Measurements from ENCODE around the gene ZBTB38. TPM values are rescaled to one million over a fixed set of nuclear protein-coding genes. Genes with fewer than 3 reads are reported as not detected.

The ZBTB38 gene
- total RNA-seq, 1 donor from 2014 or later = 101 TPM

DNA sequence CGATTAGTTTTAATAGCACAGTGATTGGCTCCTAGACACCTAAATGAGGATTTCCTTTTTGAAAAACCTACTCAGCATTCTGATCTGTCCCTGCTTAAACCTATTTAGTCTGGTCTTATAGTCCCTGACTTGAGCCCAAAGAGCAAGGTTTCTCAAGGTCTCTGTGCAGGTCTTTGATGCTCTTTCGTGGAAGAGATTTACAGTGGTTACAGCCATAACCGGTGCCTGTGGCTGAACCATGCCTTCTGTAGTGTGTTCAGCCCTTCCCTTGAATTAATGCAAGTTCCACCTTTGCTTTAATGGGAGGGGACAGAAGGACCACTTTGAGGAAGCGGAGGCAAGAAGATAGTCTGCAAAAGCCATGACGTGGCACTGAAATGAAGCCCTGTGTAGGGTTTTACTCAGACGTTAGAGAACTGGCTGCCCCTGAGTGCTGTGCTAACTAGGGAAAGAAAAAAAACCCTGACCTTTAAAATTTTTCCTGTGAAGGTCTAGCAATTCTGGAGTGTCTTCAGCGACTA, 43.0 kb downstream of the ZBTB38 start:
- H3K4me3 ChIP-seq = peak overlapping the region; percentile 43 to 54
- intact Hi-C loops (cut with DNase I) = no loop called here
- no peak for TF ChIP-seq CTCF (IDR thresholded peaks at IDR 0.05)
- peaks cover 14 to 69% of the 10 kb centered on the region in 2 donors for H3K4me1 ChIP-seq
- no peaks in the 10 kb centered on the region for H3K9me3 ChIP-seq
- no peaks in the 10 kb centered on the region for H3K27me3 ChIP-seq
- peak overlapping the region; percentile 92 to 99 for H3K27ac ChIP-seq
- DNase-seq (ENCODE audit: low spot score in 2 of 2) = no peak
- H3K36me3 ChIP-seq = peaks cover 8 to 26% of the 10 kb centered on the region in 2 donors

GRCh38 chr3:141412087-141412935, 44.0 kb downstream of the ZBTB38 start:
- peak in 1 of 2 donors; percentile 84 for DNase-seq (ENCODE audit: low spot score in 2 of 2)
- Histone ChIP-seq H3K27me3 (no peaks in the 10 kb centered on the region), H3K27ac (peak overlapping the region; percentile 92 to 99), H3K9me3 (no peaks in the 10 kb centered on the region), H3K4me1 (peaks cover 12 to 72% of the 10 kb centered on the region in 2 donors), H3K4me3 (peak overlapping the region; percentile 43 to 54), H3K36me3 (peaks cover 12 to 32% of the 10 kb centered on the region in 2 donors)
- intact Hi-C loops (cut with DNase I) = loop anchor here (2.0 kb wide), 2 partner anchors 28 to 52 kb away; no protein-coding TSS in a partner anchor
- no peak for TF ChIP-seq CTCF (IDR thresholded peaks at IDR 0.05)

DNA sequence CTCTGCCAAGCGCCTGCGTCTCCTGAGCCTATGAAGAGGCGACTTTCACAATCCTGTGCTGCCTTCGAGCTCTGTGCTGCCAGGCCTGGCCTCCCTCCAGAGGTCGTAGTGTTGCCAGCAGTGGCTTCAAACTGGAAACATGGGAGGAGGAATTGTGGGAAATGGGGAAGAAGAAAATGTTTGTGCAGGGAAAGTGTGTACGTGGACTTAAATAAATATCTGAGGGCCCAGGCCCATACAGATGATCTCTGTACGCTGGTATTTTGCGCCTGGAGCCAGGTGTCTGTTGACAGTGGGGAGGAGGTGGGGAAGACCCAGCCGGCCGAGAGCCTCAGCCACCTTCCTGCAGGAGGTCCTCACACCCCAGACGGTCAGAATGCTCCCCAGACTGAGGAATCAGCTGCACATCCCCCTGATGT, 44.6 kb downstream of the ZBTB38 start:
- peaks cover 12 to 31% of the 10 kb centered on the region in 2 donors for H3K36me3 ChIP-seq
- peak overlapping the region; percentile 92 to 99 for H3K27ac ChIP-seq
- H3K27me3 ChIP-seq = no peaks in the 10 kb centered on the region
- TF ChIP-seq CTCF (IDR thresholded peaks at IDR 0.05) = no peak
- intact Hi-C loops (cut with DNase I) = loop anchor here (1.0 to 2.0 kb wide), 3 partner anchors 28 to 52 kb away; partner anchors contain the start of gene ZBTB38
- H3K9me3 ChIP-seq = no peaks in the 10 kb centered on the region
- DNase-seq (ENCODE audit: low spot score in 2 of 2) = peak; percentile 64 to 97
- peaks cover 12 to 67% of the 10 kb centered on the region in 2 donors for H3K4me1 ChIP-seq
- H3K4me3 ChIP-seq = peak overlapping the region; percentile 43 to 54

DNA sequence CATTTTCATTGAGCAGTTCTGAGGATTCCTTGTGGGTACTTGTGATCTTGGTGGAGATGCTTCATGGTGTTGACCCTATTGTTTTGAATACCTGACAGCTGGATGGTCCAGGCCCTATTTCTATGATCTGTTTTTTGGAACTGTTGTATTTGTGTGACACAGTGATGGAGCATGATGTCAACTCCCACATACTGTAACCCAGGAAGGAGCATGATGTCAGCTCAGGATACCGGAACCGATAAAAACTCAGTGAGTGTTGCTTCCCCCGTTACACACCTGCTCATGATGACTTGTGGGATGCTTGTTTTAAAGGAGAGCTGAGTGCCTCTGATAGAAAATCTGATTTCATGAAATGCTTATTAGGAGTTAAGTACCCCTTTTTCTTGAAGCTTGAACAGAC, 45.1 kb downstream of the ZBTB38 start:
- no peak for DNase-seq (ENCODE audit: low spot score in 2 of 2)
- Histone ChIP-seq H3K36me3 (peaks cover 17 to 31% of the 10 kb centered on the region in 2 donors), H3K4me1 (peaks cover 12 to 65% of the 10 kb centered on the region in 2 donors), H3K27me3 (no peaks in the 10 kb centered on the region), H3K27ac (peak overlapping the region; percentile 92 to 99), H3K4me3 (peak overlapping the region in 1 of 2 donors; percentile 54), H3K9me3 (no peaks in the 10 kb centered on the region)
- TF ChIP-seq CTCF (IDR thresholded peaks at IDR 0.05) = no peak
- intact Hi-C loops (cut with DNase I) = loop anchor here (1.0 to 2.0 kb wide), 3 partner anchors 27 to 53 kb away; partner anchors contain the start of gene ZBTB38

GRCh38 chr3:141413801-141414689, 45.7 kb downstream of the ZBTB38 start:
- H3K4me3 ChIP-seq = no peak overlapping the region
- H3K9me3 ChIP-seq = no peaks in the 10 kb centered on the region
- H3K27ac ChIP-seq = peak overlapping the region; percentile 92 to 99
- TF ChIP-seq CTCF (IDR thresholded peaks at IDR 0.05) = no peak
- peaks cover 12 to 62% of the 10 kb centered on the region in 2 donors for H3K4me1 ChIP-seq
- H3K36me3 ChIP-seq = peaks cover 17 to 37% of the 10 kb centered on the region in 2 donors
- DNase-seq (ENCODE audit: low spot score in 2 of 2) = no peak
- intact Hi-C loops (cut with DNase I) = loop anchor here (1.0 to 2.0 kb wide), 3 partner anchors 27 to 53 kb away; partner anchors contain the start of gene ZBTB38
- H3K27me3 ChIP-seq = no peaks in the 10 kb centered on the region

Measured in ascending aorta (tissue), 2 donors.